BE2C (cell line): ENCODE data around the gene PACC1.

Experiments
- DNase-seq: peaks from one replicate; pipeline ENCODE4 v3.0.0-alpha.2; 2020
- H3K27me3 ChIP-seq: fragments of 250-450 bp; sonication (Bioruptor Pico); 2 replicates; pipeline ENCODE4 v1.5.1; 2020; ENCODE audit warnings: mild to moderate bottlenecking
- H3K36me3 ChIP-seq: fragments of 250-450 bp; sonication (Bioruptor Pico); 2 replicates; pipeline ENCODE4 v1.5.1; 2020; ENCODE audit warnings: mild to moderate bottlenecking
- H3K4me1 ChIP-seq: fragments of 250-450 bp; sonication (Bioruptor Pico); 2 replicates; pipeline ENCODE4 v1.5.1; 2020
- H3K4me3 ChIP-seq: 2 replicates; pipeline ENCODE4 v1.5.1; 2011; ENCODE audit warnings: low read depth, low read length
- H3K9me3 ChIP-seq: fragments of 250-450 bp; sonication (Bioruptor Pico); 2 replicates; pipeline ENCODE4 v1.5.1; 2020
- TF ChIP-seq, protein P1 (sequence below): IDR thresholded peaks from 2 replicates; pipeline ENCODE4 v1.5.1; 2012; ENCODE audit warnings: mild to moderate bottlenecking, low read depth, low read length

The PACC1 gene

DNA sequence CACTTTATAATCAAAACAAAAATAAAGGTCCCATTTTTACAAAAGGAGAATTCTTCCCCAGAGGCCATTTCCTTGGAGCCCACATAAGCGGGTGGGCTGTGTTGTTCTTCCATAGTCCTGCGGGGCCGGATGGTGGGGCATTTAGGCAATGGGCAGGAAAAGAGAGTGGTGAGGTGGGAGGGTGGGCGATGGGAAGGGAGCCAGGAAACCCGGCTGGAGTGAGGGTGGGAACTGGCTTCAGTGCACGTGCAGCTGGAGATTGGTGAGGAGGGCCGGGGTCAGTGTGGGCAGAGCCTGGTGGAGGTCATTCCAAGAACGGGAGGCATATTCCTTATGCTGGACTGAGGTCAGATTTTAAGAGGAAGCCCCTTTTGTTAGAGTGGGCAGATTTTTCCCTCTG lies 31.6 kb upstream of the PACC1 start:
- no peaks in the 10 kb centered on the region for H3K9me3 ChIP-seq
- H3K27me3 ChIP-seq = no peaks in the 10 kb centered on the region
- TF ChIP-seq, protein P1, sequence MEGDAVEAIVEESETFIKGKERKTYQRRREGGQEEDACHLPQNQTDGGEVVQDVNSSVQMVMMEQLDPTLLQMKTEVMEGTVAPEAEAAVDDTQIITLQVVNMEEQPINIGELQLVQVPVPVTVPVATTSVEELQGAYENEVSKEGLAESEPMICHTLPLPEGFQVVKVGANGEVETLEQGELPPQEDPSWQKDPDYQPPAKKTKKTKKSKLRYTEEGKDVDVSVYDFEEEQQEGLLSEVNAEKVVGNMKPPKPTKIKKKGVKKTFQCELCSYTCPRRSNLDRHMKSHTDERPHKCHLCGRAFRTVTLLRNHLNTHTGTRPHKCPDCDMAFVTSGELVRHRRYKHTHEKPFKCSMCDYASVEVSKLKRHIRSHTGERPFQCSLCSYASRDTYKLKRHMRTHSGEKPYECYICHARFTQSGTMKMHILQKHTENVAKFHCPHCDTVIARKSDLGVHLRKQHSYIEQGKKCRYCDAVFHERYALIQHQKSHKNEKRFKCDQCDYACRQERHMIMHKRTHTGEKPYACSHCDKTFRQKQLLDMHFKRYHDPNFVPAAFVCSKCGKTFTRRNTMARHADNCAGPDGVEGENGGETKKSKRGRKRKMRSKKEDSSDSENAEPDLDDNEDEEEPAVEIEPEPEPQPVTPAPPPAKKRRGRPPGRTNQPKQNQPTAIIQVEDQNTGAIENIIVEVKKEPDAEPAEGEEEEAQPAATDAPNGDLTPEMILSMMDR = no peak
- peaks cover 14% of the 10 kb centered on the region for H3K36me3 ChIP-seq
- peaks cover 14% of the 10 kb centered on the region for H3K4me1 ChIP-seq
- no peak overlapping the region for H3K4me3 ChIP-seq
- no peak for DNase-seq

DNA sequence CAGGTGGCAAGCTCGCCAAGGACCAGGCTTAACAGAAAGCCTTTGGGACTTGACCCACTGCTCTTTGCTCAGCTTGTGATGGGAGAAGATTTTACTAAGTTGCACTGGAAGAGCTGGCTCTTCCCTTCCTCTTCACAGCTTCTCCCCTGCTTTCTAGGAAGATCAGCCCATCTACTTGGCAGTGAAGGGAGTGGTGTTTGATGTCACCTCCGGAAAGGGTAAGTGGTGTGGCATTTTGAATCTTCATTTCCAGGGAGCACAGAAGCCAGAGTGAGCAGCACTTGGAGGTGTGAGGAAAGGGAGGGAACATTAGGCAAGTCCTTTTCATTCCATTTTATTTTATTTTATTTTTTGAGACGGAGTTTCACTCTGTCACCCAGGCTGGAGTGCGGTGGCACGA lies 27.7 kb upstream of the PACC1 start:
- Histone ChIP-seq H3K4me1 (no peaks in the 10 kb centered on the region), H3K9me3 (no peaks in the 10 kb centered on the region), H3K27me3 (no peaks in the 10 kb centered on the region), H3K36me3 (peaks cover 14% of the 10 kb centered on the region), H3K4me3 (no peak overlapping the region)
- TF ChIP-seq, protein P1 = no peak
- no peak for DNase-seq

DNA sequence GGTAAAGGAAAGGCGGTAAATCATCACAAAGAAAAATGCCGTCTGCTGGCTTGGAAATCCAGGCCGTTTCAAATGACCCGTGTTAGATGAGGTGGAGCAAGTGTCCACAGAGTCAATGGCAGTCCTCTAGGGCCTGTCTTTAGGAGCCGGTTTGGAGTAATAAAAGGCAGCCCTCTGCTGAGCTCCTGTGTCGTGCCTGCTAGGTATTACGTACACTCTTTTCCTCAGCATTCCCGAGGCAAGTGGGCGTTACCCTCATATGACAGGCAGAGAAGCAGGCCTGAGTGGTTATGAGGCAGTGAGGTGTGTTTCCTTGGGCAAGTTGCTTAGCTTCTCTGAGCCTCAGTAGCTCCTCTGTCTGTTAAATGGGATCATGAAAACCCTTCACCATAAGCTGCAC lies 25.7 kb upstream of the PACC1 start:
- Histone ChIP-seq H3K36me3 (peaks cover 7% of the 10 kb centered on the region), H3K4me3 (no peak overlapping the region), H3K27me3 (no peaks in the 10 kb centered on the region), H3K4me1 (no peaks in the 10 kb centered on the region), H3K9me3 (no peaks in the 10 kb centered on the region)
- DNase-seq = no peak
- TF ChIP-seq, protein P1 = no peak

DNA sequence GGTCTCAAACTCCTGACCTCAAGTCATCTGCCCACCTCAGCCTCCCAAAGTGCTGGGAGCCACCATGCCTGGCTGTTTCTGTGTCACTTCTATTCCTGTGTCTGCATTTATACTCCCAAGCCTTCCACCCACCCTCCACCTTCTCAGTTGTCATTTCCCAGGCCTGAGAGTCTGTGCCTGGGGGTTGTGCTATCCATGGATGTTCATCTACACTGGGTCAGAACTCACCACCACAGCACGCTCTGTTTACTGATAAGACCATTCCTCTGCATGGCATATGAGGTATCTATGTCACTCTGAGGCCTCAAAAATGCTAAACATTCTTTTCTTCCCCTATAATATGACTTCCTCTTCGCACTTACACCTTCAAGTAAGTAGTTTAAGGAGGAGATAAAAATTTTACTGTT lies 24.1 kb upstream of the PACC1 start:
- H3K27me3 ChIP-seq = no peaks in the 10 kb centered on the region
- no peaks in the 10 kb centered on the region; the same call in 1 of the 2 replicates for H3K36me3 ChIP-seq
- H3K4me1 ChIP-seq = no peaks in the 10 kb centered on the region; the same call in 1 of the 2 replicates
- no peak for DNase-seq
- no peak overlapping the region for H3K4me3 ChIP-seq
- no peaks in the 10 kb centered on the region for H3K9me3 ChIP-seq
- TF ChIP-seq, protein P1 = no peak

DNA sequence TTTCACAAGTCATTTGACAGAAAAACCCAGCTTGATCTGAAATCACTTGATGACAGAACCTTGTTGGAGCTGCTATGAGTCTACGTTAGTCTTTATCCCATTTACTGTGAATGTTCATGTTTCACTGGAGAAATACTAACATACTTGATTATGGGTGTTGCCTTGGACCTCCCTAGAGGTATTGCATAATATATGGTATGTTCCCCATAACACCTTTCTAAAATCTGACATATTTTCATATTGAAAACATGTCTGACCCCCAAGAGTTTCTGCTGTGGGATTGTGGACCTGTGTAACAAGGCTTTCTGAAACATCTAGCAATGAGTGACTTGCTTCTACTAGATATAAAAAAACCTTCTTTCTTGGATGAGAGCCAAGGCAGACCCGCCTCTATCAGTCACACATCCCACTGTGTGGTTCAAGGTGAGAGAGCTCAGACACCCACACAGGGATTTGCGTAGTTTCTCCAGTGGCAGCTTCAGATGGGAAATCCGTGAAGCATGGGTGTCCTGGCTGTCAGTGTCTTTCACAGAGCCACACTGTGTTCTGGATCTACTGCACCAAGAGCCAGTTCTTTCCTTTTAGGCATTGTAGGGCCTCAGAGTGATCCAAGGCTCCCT lies 22.6 kb upstream of the PACC1 start:
- Histone ChIP-seq H3K36me3 (no peaks in the 10 kb centered on the region; the same call in 1 of the 2 replicates), H3K9me3 (no peaks in the 10 kb centered on the region), H3K27me3 (no peaks in the 10 kb centered on the region), H3K4me1 (no peaks in the 10 kb centered on the region; the same call in 1 of the 2 replicates), H3K4me3 (no peak overlapping the region)
- no peak for DNase-seq
- TF ChIP-seq, protein P1 = no peak

DNA sequence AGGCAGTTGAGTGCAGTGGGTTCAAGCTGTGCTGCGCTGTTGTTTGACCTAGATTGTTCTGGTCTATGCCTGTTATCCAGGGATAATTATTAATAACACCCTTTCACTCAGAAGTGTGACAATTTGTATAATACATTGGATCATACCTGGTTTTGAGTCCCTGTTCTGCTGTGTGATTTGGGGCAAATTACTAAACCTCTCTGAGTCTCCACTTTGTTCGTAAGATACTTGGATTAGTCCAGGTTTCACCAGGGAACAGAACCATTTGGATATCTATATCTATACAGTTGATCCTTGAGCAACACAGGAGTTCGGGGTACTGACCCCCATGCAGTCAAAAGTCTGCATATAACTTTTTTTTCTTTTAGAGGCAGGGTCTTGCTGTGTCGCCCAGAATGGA lies 20.3 kb upstream of the PACC1 start:
- DNase-seq = no peak
- Histone ChIP-seq H3K36me3 (no peaks in the 10 kb centered on the region), H3K4me1 (no peaks in the 10 kb centered on the region; the same call in 1 of the 2 replicates), H3K27me3 (no peaks in the 10 kb centered on the region), H3K4me3 (no peak overlapping the region), H3K9me3 (no peaks in the 10 kb centered on the region)
- TF ChIP-seq, protein P1 = no peak
